Kidney (tissue), 14 donors: Measurements from ENCODE around the gene SCFD2. TPM values are rescaled to one million over a fixed set of nuclear protein-coding genes. Genes with fewer than 3 reads are reported as not detected.

Experiments
- DNase-seq, 5 donors: peaks; one replicate each; pipeline ENCODE4 v3.0.0-alpha.2; 2013 to 2020
- FAIRE-seq: peaks from 2 replicates; lab custom pipeline; 2012; peaks lifted over from hg19 to GRCh38; lab: Jason Lieb, UNC
- H3K27ac ChIP-seq, 2 donors: one replicate each; pipeline ENCODE4 v1.7.0; 2013; ENCODE audit warnings: low read depth in 2 of 2, low read length in 2 of 2, inconsistent platforms in 1 of 2
- H3K27me3 ChIP-seq: one replicate; pipeline ENCODE4 v1.7.1; 2013; ENCODE audit warnings: low read length, inconsistent platforms; ENCODE audit not compliant: control insufficient read depth, insufficient read depth
- H3K36me3 ChIP-seq, 3 donors: one replicate each; pipeline versions ENCODE4 v1.7.0 to v1.7.1; 2013; ENCODE audit warnings: low read length in 3 of 3, control low read depth in 1 of 3, inconsistent platforms in 1 of 3; ENCODE audit not compliant: insufficient read depth in 3 of 3, control insufficient read depth in 2 of 3
- H3K4me1 ChIP-seq, 3 donors: one replicate each; pipeline versions ENCODE4 v1.7.0 to v1.7.1; 2013; ENCODE audit warnings: low read length in 3 of 3, inconsistent platforms in 1 of 3, low read depth in 1 of 3; ENCODE audit not compliant: control insufficient read depth in 2 of 3, insufficient read depth in 2 of 3
- H3K4me3 ChIP-seq, 3 donors: one replicate each; pipeline versions ENCODE4 v1.7.0 to v1.8.1; 2013; ENCODE audit warnings: low read length in 3 of 3, control low read depth in 1 of 3, inconsistent platforms in 1 of 3
- H3K9ac ChIP-seq, 3 donors: one replicate each; pipeline versions ENCODE4 v1.7.0 to v1.7.1; 2013; ENCODE audit warnings: low read length in 3 of 3, control low read depth in 1 of 3, inconsistent platforms in 1 of 3
- H3K9me3 ChIP-seq, 3 donors: one replicate each; pipeline versions ENCODE4 v1.7.0 to v1.7.1; 2013; ENCODE audit warnings: low read length in 3 of 3, control low read depth in 1 of 3, inconsistent platforms in 1 of 3; ENCODE audit not compliant: control insufficient read depth in 2 of 3, insufficient read depth in 1 of 3
- CTCF ChIP-seq: IDR thresholded peaks from 3 replicates; pipeline ENCODE4 v1.5.1; 2012; ENCODE audit warnings: mild to moderate bottlenecking, moderate library complexity, borderline replicate concordance; ENCODE audit not compliant: insufficient read depth; ENCODE audit errors: extremely low read depth
- intact Hi-C: fragments of 100-400 bp; cut with DNase I; formaldehyde crosslinking; loops from one replicate; pipeline ENCODE4 v1.11.1; 2022
- polyA plus RNA-seq: library from polyadenylated mRNA; stranded (reverse); fragments of 350-450 nt; fragmentation: Illumina TruSeq; extraction: RNeasy Lipid Tissue Mini Kit (QIAGEN cat#74804); gene quantifications from one replicate; pipeline ENCODE4 v1.2.3, GENCODE V29; 2014; ENCODE audit warnings: low read depth, low replicate concordance; ENCODE audit not compliant: insufficient read depth
- total RNA-seq: library from RNA; stranded (reverse); fragmentation: NEBNext Ultra II Directional; extraction: Animal tissue kit (Norgen Biotek cat#: 25700); gene quantifications from one replicate; pipeline ENCODE4 v1.2.1, GENCODE V29; 2021
- donor health status: control.
- donor health status: control.
- donor health status: control.
- donor health status: control.
- donor health status: control.
- donor health status: DM: yes; HTN: yes; CAD: no.
- donor health status: Normal renal cell carcinoma (clear cell type).

SCFD2 gene
- total and polyA plus RNA-seq, 2 donors from 2014 or later = 6.1 to 20.8 TPM

GRCh38 chr4:53094040-53094439 is 271.8 kb downstream of the SCFD2 start:
- TF ChIP-seq CTCF = no peak
- no peak overlapping the region for H3K27ac ChIP-seq
- intact Hi-C loops = no loop called here
- no peaks in the 10 kb centered on the region for H3K27me3 ChIP-seq
- no peak overlapping the region for H3K4me3 ChIP-seq
- H3K9me3 ChIP-seq = no peaks in the 10 kb centered on the region
- DNase-seq (no peak), FAIRE-seq (no peak)
- H3K36me3 ChIP-seq = no peaks in the 10 kb centered on the region
- no peak overlapping the region for H3K9ac ChIP-seq
- no peaks in the 10 kb centered on the region for H3K4me1 ChIP-seq

- no peak for FAIRE-seq
- Histone ChIP-seq H3K36me3 (no peaks in the 10 kb centered on the region), H3K27ac (no peak overlapping the region), H3K4me1 (no peaks in the 10 kb centered on the region), H3K9me3 (peaks cover 0 to 6% (median 0%) of the 10 kb centered on the region in 3 donors), H3K9ac (no peak overlapping the region), H3K4me3 (no peak overlapping the region), H3K27me3 (no peaks in the 10 kb centered on the region)
- TF ChIP-seq CTCF = no peak
- peak in 2 of 5 donors; percentile 33 to 61 for DNase-seq
- intact Hi-C loops = no loop called here
Observed at GRCh38 chr4:53089936-53090729, 275.7 kb downstream of the SCFD2 start.

- H3K4me1 ChIP-seq = no peaks in the 10 kb centered on the region
- no peak overlapping the region for H3K4me3 ChIP-seq
- H3K36me3 ChIP-seq = no peaks in the 10 kb centered on the region
- DNase-seq = no peak
- no peak for FAIRE-seq
- no peak overlapping the region for H3K9ac ChIP-seq
- no peak for TF ChIP-seq CTCF
- no peak overlapping the region for H3K27ac ChIP-seq
- H3K27me3 ChIP-seq = no peaks in the 10 kb centered on the region
- intact Hi-C loops = no loop called here
- H3K9me3 ChIP-seq = peaks cover 0 to 20% (median 2%) of the 10 kb centered on the region in 3 donors
Observed at GRCh38 chr4:53088152-53088551, 277.7 kb downstream of the SCFD2 start.
